Muscle of arm (tissue), 12 donors: ENCODE measurements around the gene ADAP2. TPM values are rescaled to one million over a fixed set of nuclear protein-coding genes. Genes with fewer than 3 reads are reported as not detected.

Experiments used
- polyA plus RNA-seq, 12 donors: library from polyadenylated mRNA; unstranded; fragments of 120-200 nt; gene quantifications; one replicate each; pipeline ENCODE4 v1.2.1, GENCODE V29; 2013; ENCODE audit not compliant: insufficient read length in 12 of 12

Gene ADAP2
- polyA plus RNA-seq, 12 donors, result 3.2 to 14.5 (median 6.7) TPM; not detected in 1

Other genes with a start within 250 kb of the ADAP2 start
- 10 to 100 TPM in 8 of 12 donors, 1 to 10 TPM in 3, not detected in 1; 3.5 to 20.4 (median 12.8) TPM for gene CRLF3, start 97.3 kb upstream of the ADAP2 start, polyA plus RNA-seq
- gene ATAD5, start 90.0 kb upstream of the ADAP2 start, polyA plus RNA-seq, result 1 to 10 TPM in 11 of 12 donors, not detected in 1; 2.3 to 8.5 (median 3.7) TPM
- gene TEFM, start 15.7 kb upstream of the ADAP2 start, polyA plus RNA-seq, result 10 to 100 TPM in 11 of 12 donors, not detected in 1; 11.4 to 17.8 (median 14.3) TPM
- gene RNF135, start 49.1 kb downstream of the ADAP2 start, polyA plus RNA-seq, result 10 to 100 TPM in 3 of 12 donors, 1 to 10 TPM in 8, not detected in 1; 3.7 to 13.8 (median 9.4) TPM
- 10 to 100 TPM; 19.7 to 68.3 (median 26.6) TPM for gene NF1, start 173.0 kb downstream of the ADAP2 start, polyA plus RNA-seq